Liver (tissue), 9 donors: Measurements from ENCODE around the gene SLC8A2. TPM values are rescaled to one million over a fixed set of nuclear protein-coding genes. Genes with fewer than 3 reads are reported as not detected.

Experiments
- DNase-seq: peaks from one replicate; pipeline ENCODE4 v3.0.0-alpha.2; 2017; ENCODE audit warnings: low spot score
- H3K27ac ChIP-seq, 2 donors: one replicate each; pipeline ENCODE4 v1.7.0; 2013; ENCODE audit warnings: inconsistent platforms in 2 of 2, low read length in 2 of 2, control low read depth in 1 of 2, low read depth in 1 of 2, mild to moderate bottlenecking in 1 of 2
- H3K27me3 ChIP-seq, 4 donors: one replicate each; pipeline versions ENCODE4 v1.6.1 to v1.7.0; 2013; ENCODE audit warnings: low read length in 3 of 4, inconsistent platforms in 1 of 4, mild to moderate bottlenecking in 1 of 4, moderate library complexity in 1 of 4; ENCODE audit not compliant: control insufficient read depth in 4 of 4, insufficient read depth in 4 of 4
- H3K36me3 ChIP-seq, 4 donors: one replicate each; pipeline versions ENCODE4 v1.6.1 to v1.7.0; 2013; ENCODE audit warnings: low read length in 3 of 4, mild to moderate bottlenecking in 3 of 4, low read depth in 1 of 4, moderate library complexity in 1 of 4; ENCODE audit not compliant: control insufficient read depth in 4 of 4, insufficient read depth in 3 of 4
- H3K4me1 ChIP-seq, 4 donors: one replicate each; pipeline versions ENCODE4 v1.6.1 to v1.7.0; 2013; ENCODE audit warnings: low read length in 3 of 4, mild to moderate bottlenecking in 3 of 4, moderate library complexity in 1 of 4; ENCODE audit not compliant: control insufficient read depth in 4 of 4, insufficient read depth in 4 of 4
- H3K4me3 ChIP-seq, 3 donors: one replicate each; pipeline versions ENCODE4 v1.6.1 to v1.7.0; 2013; ENCODE audit warnings: low read length in 3 of 3, control low read depth in 1 of 3, low read depth in 1 of 3, mild to moderate bottlenecking in 1 of 3
- H3K9ac ChIP-seq, 2 donors: one replicate each; pipeline ENCODE4 v1.7.0; 2013; ENCODE audit warnings: low read length in 2 of 2, mild to moderate bottlenecking in 2 of 2, moderate library complexity in 2 of 2, control low read depth in 1 of 2, low read depth in 1 of 2
- H3K9me3 ChIP-seq, 4 donors: one replicate each; pipeline versions ENCODE4 v1.6.1 to v1.7.0; 2013; ENCODE audit warnings: low read length in 3 of 4; ENCODE audit not compliant: control insufficient read depth in 4 of 4
- FOXA1 ChIP-seq: IDR thresholded peaks from 2 replicates; pipeline ENCODE4 v1.6.1; 2016; ENCODE audit warnings: antibody characterized with exemption
- GABPA ChIP-seq, 2 donors: IDR thresholded peaks in 1 of 2; conservative IDR thresholded peaks in 1 of 2; 2 replicates each; pipeline ENCODE4 v1.6.1; 2016; ENCODE audit warnings: antibody characterized with exemption in 2 of 2, mild to moderate bottlenecking in 1 of 2, moderate library complexity in 1 of 2
- HNF4A ChIP-seq, 2 donors: conservative IDR thresholded peaks; 2 replicates each; pipeline ENCODE4 v1.6.1; 2016; ENCODE audit warnings: antibody characterized with exemption in 2 of 2, mild to moderate bottlenecking in 2 of 2
- HNF4G ChIP-seq: IDR thresholded peaks from 2 replicates; pipeline ENCODE4 v1.6.1; 2016; ENCODE audit warnings: antibody characterized with exemption
- NR2F2 ChIP-seq: IDR thresholded peaks from 2 replicates; pipeline ENCODE4 v1.6.1; 2016; ENCODE audit warnings: antibody characterized with exemption
- RAD21 ChIP-seq, 2 donors: IDR thresholded peaks; 2 replicates each; pipeline ENCODE4 v1.6.1; 2016; ENCODE audit warnings: antibody characterized with exemption in 2 of 2, mild to moderate bottlenecking in 2 of 2
- SP1 ChIP-seq: IDR thresholded peaks from 2 replicates; pipeline ENCODE4 v1.6.1; 2018; ENCODE audit warnings: antibody characterized with exemption, mild to moderate bottlenecking
- TAF1 ChIP-seq: conservative IDR thresholded peaks from 2 replicates; pipeline ENCODE4 v1.6.1; 2016; ENCODE audit warnings: antibody characterized with exemption, mild to moderate bottlenecking
- WGBS: extraction: QIAGEN DNeasy Blood & Tissue Kit; methylation state at CpG from one replicate; pipeline ENCODE4 v1.1.7; 2013; 5-methylcytosine and 5-hydroxymethylcytosine counted together
- polyA plus RNA-seq, 2 donors: library from polyadenylated mRNA; stranded (reverse) in 1 of 2; unstranded in 1 of 2; fragments of 200-250 nt in 1 of 2; fragments of >200 nt in 1 of 2; fragmentation: Nextera tagmentation in 1 of 2; extraction: Ambion mirVana in 1 of 2; gene quantifications; one replicate each; pipeline versions ENCODE4 v1.2.1 to v1.2.3, GENCODE V29; 2013 to 2015
- total RNA-seq, 2 donors: library from RNA; depleted of rRNA; stranded (reverse); fragments of >200 nt; gene quantifications; one replicate each; pipeline ENCODE4 v1.2.3, GENCODE V29; 2014
- TF ChIP-seq, protein P1 (sequence below): IDR thresholded peaks from 2 replicates; pipeline ENCODE4 v1.6.1; 2016; ENCODE audit warnings: antibody characterized with exemption, mild to moderate bottlenecking
- TF ChIP-seq, protein P2 (sequence below): IDR thresholded peaks from 2 replicates; pipeline ENCODE4 v1.6.1; 2016; ENCODE audit warnings: antibody characterized with exemption
- TF ChIP-seq, protein P3 (sequence below): fragments of 150-350 bp; IDR thresholded peaks from 2 replicates; pipeline ENCODE4 v1.5.1; 2017; ENCODE audit warnings: improper control_type of control experiment, low read depth, low read length; ENCODE audit not compliant: missing input control
- TF ChIP-seq, protein P4 (sequence below): IDR thresholded peaks from 2 replicates; pipeline ENCODE4 v1.6.1; 2016; ENCODE audit warnings: antibody characterized with exemption
- TF ChIP-seq, protein P5 (sequence below): IDR thresholded peaks from 2 replicates; pipeline ENCODE4 v1.6.1; 2016; ENCODE audit warnings: antibody characterized with exemption
- donor health status: healthy.
- donor health status: healthy.
- donor health status: healthy.
- donor health status: healthy.
- donor health status: healthy.

Gene SLC8A2, protein sequence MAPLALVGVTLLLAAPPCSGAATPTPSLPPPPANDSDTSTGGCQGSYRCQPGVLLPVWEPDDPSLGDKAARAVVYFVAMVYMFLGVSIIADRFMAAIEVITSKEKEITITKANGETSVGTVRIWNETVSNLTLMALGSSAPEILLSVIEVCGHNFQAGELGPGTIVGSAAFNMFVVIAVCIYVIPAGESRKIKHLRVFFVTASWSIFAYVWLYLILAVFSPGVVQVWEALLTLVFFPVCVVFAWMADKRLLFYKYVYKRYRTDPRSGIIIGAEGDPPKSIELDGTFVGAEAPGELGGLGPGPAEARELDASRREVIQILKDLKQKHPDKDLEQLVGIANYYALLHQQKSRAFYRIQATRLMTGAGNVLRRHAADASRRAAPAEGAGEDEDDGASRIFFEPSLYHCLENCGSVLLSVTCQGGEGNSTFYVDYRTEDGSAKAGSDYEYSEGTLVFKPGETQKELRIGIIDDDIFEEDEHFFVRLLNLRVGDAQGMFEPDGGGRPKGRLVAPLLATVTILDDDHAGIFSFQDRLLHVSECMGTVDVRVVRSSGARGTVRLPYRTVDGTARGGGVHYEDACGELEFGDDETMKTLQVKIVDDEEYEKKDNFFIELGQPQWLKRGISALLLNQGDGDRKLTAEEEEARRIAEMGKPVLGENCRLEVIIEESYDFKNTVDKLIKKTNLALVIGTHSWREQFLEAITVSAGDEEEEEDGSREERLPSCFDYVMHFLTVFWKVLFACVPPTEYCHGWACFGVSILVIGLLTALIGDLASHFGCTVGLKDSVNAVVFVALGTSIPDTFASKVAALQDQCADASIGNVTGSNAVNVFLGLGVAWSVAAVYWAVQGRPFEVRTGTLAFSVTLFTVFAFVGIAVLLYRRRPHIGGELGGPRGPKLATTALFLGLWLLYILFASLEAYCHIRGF
- total RNA-seq, result under 1 TPM in 1 of 2 donors, not detected in 1; 0.25 TPM
- polyA plus RNA-seq, result under 1 TPM in 1 of 2 donors, not detected in 1; 0.01 TPM

DNA sequence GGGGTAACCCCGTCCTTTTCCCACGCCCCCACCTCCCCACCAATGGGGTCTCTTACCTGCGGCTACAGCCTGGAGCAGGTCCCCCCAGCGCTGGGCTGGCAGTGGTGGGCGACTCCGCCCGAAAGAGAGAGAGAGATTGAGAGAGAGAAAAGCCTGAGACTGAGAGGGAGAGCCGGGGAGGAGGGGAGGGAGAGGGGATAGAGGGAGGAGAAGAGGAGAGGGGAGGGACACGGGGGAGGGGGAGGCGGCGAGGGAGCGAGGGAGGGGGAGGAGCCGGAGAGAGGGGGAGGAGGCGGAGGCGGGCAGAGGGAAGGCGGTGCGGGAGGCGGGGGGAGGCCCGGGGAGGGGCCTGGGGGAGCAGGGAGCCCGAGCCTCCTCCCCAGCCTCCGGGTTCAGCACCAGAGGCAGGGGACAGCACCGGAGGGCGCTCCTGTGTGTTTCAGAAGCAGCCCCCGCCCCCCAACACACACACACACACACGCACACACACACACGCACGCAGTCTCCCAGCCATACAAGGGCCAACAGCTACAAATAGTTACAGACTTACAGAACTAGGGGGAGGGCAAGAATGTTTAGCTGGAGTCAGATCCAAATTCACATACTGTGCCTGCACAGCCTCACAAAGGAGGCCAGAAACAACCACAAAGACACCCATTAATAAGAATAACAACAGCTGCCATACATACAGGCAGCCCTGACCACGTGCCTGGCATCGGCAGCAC, at the start of gene SLC8A2:
Gene SLC8A2, minus strand, starts transcription at position 161 of the 725 bp plus-strand sequence. CDS start 5,490 bp downstream, outside the sequence.
- no peak within 1 kb of the TSS for H3K9ac ChIP-seq
- H3K27me3 ChIP-seq, result peaks cover 0 to 14% (median 1%) of the 10 kb centered on the region in 4 donors
- H3K4me1 ChIP-seq, result peaks cover 0 to 4% (median 0%) of the 10 kb centered on the region in 4 donors
- H3K36me3 ChIP-seq, result peaks cover 0 to 3% (median 0%) of the 10 kb centered on the region in 4 donors
- TF ChIP-seq, protein P1, sequence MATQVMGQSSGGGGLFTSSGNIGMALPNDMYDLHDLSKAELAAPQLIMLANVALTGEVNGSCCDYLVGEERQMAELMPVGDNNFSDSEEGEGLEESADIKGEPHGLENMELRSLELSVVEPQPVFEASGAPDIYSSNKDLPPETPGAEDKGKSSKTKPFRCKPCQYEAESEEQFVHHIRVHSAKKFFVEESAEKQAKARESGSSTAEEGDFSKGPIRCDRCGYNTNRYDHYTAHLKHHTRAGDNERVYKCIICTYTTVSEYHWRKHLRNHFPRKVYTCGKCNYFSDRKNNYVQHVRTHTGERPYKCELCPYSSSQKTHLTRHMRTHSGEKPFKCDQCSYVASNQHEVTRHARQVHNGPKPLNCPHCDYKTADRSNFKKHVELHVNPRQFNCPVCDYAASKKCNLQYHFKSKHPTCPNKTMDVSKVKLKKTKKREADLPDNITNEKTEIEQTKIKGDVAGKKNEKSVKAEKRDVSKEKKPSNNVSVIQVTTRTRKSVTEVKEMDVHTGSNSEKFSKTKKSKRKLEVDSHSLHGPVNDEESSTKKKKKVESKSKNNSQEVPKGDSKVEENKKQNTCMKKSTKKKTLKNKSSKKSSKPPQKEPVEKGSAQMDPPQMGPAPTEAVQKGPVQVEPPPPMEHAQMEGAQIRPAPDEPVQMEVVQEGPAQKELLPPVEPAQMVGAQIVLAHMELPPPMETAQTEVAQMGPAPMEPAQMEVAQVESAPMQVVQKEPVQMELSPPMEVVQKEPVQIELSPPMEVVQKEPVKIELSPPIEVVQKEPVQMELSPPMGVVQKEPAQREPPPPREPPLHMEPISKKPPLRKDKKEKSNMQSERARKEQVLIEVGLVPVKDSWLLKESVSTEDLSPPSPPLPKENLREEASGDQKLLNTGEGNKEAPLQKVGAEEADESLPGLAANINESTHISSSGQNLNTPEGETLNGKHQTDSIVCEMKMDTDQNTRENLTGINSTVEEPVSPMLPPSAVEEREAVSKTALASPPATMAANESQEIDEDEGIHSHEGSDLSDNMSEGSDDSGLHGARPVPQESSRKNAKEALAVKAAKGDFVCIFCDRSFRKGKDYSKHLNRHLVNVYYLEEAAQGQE, result peak; percentile 97
- TF ChIP-seq, protein P2, sequence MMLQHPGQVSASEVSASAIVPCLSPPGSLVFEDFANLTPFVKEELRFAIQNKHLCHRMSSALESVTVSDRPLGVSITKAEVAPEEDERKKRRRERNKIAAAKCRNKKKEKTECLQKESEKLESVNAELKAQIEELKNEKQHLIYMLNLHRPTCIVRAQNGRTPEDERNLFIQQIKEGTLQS, result no peak
- H3K27ac ChIP-seq, result no peak within 1 kb of the TSS
- peak; percentile 62 for DNase-seq
- no peak within 1 kb of the TSS for H3K4me3 ChIP-seq
- no peaks in the 10 kb centered on the region for H3K9me3 ChIP-seq
- WGBS, result 7% methylated on average over 29 of the region's 29 CpGs

DNA sequence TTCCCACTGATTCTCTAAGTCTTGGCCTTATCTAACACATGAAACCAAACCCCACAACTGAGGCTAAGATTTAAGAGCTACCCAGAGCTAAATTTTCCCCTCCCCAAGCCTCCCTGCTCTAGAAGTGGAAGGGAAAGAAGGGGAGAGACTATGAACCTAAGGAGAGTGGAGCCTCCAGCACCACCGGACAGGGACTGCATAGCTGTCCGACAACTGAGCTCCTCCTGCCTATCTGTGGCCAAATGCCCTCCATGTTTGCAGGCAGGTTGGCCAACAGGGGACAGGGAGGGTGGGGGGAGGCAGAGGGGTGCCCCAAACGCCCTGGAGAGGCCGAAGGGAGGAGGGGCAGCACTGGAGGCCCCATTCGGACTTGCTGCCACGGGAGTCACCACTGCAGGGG, 49.1 kb upstream of the SLC8A2 start:
- H3K27me3 ChIP-seq, result no peaks in the 10 kb centered on the region
- 79% methylated on average over 6 of the region's 6 CpGs for WGBS
- TF ChIP-seq, protein P3, sequence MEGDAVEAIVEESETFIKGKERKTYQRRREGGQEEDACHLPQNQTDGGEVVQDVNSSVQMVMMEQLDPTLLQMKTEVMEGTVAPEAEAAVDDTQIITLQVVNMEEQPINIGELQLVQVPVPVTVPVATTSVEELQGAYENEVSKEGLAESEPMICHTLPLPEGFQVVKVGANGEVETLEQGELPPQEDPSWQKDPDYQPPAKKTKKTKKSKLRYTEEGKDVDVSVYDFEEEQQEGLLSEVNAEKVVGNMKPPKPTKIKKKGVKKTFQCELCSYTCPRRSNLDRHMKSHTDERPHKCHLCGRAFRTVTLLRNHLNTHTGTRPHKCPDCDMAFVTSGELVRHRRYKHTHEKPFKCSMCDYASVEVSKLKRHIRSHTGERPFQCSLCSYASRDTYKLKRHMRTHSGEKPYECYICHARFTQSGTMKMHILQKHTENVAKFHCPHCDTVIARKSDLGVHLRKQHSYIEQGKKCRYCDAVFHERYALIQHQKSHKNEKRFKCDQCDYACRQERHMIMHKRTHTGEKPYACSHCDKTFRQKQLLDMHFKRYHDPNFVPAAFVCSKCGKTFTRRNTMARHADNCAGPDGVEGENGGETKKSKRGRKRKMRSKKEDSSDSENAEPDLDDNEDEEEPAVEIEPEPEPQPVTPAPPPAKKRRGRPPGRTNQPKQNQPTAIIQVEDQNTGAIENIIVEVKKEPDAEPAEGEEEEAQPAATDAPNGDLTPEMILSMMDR, result no peak
- TF ChIP-seq HNF4A (conservative IDR thresholded peaks at IDR 0.05), result no peak
- TF ChIP-seq FOXA1, result no peak
- TF ChIP-seq, protein P4, sequence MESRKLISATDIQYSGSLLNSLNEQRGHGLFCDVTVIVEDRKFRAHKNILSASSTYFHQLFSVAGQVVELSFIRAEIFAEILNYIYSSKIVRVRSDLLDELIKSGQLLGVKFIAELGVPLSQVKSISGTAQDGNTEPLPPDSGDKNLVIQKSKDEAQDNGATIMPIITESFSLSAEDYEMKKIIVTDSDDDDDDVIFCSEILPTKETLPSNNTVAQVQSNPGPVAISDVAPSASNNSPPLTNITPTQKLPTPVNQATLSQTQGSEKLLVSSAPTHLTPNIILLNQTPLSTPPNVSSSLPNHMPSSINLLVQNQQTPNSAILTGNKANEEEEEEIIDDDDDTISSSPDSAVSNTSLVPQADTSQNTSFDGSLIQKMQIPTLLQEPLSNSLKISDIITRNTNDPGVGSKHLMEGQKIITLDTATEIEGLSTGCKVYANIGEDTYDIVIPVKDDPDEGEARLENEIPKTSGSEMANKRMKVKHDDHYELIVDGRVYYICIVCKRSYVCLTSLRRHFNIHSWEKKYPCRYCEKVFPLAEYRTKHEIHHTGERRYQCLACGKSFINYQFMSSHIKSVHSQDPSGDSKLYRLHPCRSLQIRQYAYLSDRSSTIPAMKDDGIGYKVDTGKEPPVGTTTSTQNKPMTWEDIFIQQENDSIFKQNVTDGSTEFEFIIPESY, result no peak
- TF ChIP-seq GABPA (IDR thresholded peaks at IDR 0.05 in 1 of 2, conservative IDR thresholded peaks at IDR 0.05 in 1 of 2), result no peak
- TF ChIP-seq, protein P5, sequence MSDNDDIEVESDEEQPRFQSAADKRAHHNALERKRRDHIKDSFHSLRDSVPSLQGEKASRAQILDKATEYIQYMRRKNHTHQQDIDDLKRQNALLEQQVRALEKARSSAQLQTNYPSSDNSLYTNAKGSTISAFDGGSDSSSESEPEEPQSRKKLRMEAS, result no peak
- no peak for TF ChIP-seq HNF4G
- TF ChIP-seq TAF1, result no peak
- no peak for TF ChIP-seq SP1
- no peak for TF ChIP-seq NR2F2
- TF ChIP-seq RAD21 (IDR thresholded peaks at IDR 0.05), result no peak
- peaks cover 0 to 7% (median 1%) of the 10 kb centered on the region in 4 donors for H3K4me1 ChIP-seq
- H3K27ac ChIP-seq, result no peak overlapping the region
- no peaks in the 10 kb centered on the region for H3K9me3 ChIP-seq
- no peak for DNase-seq
- no peak overlapping the region for H3K4me3 ChIP-seq
- H3K36me3 ChIP-seq, result no peaks in the 10 kb centered on the region
- H3K9ac ChIP-seq, result no peak overlapping the region
